Vagina (tissue), 2 donors: ENCODE measurements around the gene RADIL. TPM values are rescaled to one million over a fixed set of nuclear protein-coding genes. Genes with fewer than 3 reads are reported as not detected.

Experiments
- DNase-seq, 2 donors: peaks; one replicate each; pipeline ENCODE4 v3.0.0-alpha.2; 2017; ENCODE audit errors: extremely low spot score in 2 of 2
- H3K27ac ChIP-seq: fragments of 200-600 bp; sonication (generic); one replicate; pipeline ENCODE4 v1.5.1; 2019
- H3K27me3 ChIP-seq: fragments of 200-600 bp; sonication (generic); one replicate; pipeline ENCODE4 v1.5.1; 2019
- H3K36me3 ChIP-seq, 2 donors: fragments of 200-600 bp; sonication (generic); one replicate each; pipeline ENCODE4 v1.5.1; 2017 to 2019
- H3K4me1 ChIP-seq: fragments of 200-600 bp; sonication (generic); one replicate; pipeline ENCODE4 v1.5.1; 2019
- H3K4me3 ChIP-seq, 2 donors: fragments of 200-600 bp; sonication (generic); 1 replicate in 1 of 2; 2 replicates in 1 of 2; pipeline ENCODE4 v1.5.1; 2016 to 2019
- H3K9me3 ChIP-seq: fragments of 200-600 bp; sonication (generic); one replicate; pipeline ENCODE4 v1.5.1; 2019
- CTCF ChIP-seq, 3 experiments: fragments of 450-650 bp in 2 of 3; fragments of 200-600 bp in 1 of 3; sonication (generic) in 1 of 3; IDR thresholded peaks; one replicate each; pipeline ENCODE4 v1.5.1; 2017 to 2019; ENCODE audit warnings: antibody characterized with exemption in 3 of 3, mild to moderate bottlenecking in 2 of 3, moderate library complexity in 2 of 3
- POLR2A ChIP-seq, 2 donors: fragments of 450-650 bp; IDR thresholded peaks; one replicate each; pipeline ENCODE4 v1.6.1; 2017; ENCODE audit warnings: antibody characterized with exemption in 2 of 2, mild to moderate bottlenecking in 2 of 2, moderate library complexity in 2 of 2
- POLR2AphosphoS5 ChIP-seq, 2 donors: sonication (generic); formaldehyde crosslinking; IDR thresholded peaks; one replicate each; pipeline ENCODE4 v1.9.0; 2017; ENCODE audit warnings: antibody characterized with exemption in 2 of 2, mild to moderate bottlenecking in 2 of 2, low read depth in 1 of 2; ENCODE audit not compliant: insufficient read depth in 1 of 2
- intact Hi-C: fragments of 100-400 bp; cut with DNase I; formaldehyde crosslinking; loops from one replicate; pipeline ENCODE4 v1.15.1; 2023
- total RNA-seq: library from RNA; depleted of rRNA; stranded (reverse); fragments of >200 nt; gene quantifications from one replicate; pipeline ENCODE4 v1.2.3, GENCODE V29; 2016

RADIL gene
- total RNA-seq, 1 donor from 2014 or later = 16.5 TPM

DNA sequence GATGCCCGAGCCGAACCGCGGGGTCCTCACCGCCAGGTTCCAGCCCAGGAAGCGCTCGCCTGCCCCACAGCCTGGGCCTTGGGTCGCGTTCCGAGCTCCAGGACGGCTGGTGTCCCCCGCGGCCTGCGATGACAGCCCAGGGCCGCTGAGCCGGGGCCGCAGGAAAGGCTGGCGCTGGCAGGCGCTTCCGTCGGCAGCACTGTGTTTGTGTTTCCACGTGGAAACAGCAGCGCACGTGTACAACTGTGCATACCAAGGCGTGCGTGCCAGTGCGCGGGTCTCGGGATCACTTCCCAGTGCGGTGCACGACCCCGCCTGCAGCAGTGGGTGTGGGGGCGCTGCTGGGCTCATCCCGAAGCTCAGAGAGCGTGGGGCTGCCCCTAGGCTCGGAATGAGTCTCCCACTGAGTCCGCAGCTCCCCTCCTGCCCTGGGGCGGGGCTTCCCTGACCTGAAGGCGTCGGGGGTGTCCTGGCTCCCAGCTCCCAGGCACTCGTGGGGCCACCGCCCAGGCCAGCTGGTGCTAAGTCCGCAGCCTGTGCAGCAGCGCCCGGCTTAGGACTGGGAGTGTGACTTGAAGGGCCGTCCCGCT is 90.9 kb downstream of the RADIL start:
- peak overlapping the region; percentile 11 to 42 for H3K4me3 ChIP-seq
- H3K27me3 ChIP-seq = no peaks in the 10 kb centered on the region
- H3K27ac ChIP-seq = peak overlapping the region; percentile 71
- intact Hi-C loops = no loop called here
- no peak for DNase-seq
- H3K4me1 ChIP-seq = peaks cover 10% of the 10 kb centered on the region
- no peaks in the 10 kb centered on the region for H3K9me3 ChIP-seq
- peak in 1 of 2 donors; percentile 26 for TF ChIP-seq POLR2AphosphoS5 (IDR thresholded peaks at IDR 0.05; ENCODE audit: insufficient read depth in 1 of 2, low read depth in 1 of 2)
- TF ChIP-seq CTCF (IDR thresholded peaks at IDR 0.05) = no peak
- peaks cover 0 to 35% of the 10 kb centered on the region in 2 donors for H3K36me3 ChIP-seq

DNA sequence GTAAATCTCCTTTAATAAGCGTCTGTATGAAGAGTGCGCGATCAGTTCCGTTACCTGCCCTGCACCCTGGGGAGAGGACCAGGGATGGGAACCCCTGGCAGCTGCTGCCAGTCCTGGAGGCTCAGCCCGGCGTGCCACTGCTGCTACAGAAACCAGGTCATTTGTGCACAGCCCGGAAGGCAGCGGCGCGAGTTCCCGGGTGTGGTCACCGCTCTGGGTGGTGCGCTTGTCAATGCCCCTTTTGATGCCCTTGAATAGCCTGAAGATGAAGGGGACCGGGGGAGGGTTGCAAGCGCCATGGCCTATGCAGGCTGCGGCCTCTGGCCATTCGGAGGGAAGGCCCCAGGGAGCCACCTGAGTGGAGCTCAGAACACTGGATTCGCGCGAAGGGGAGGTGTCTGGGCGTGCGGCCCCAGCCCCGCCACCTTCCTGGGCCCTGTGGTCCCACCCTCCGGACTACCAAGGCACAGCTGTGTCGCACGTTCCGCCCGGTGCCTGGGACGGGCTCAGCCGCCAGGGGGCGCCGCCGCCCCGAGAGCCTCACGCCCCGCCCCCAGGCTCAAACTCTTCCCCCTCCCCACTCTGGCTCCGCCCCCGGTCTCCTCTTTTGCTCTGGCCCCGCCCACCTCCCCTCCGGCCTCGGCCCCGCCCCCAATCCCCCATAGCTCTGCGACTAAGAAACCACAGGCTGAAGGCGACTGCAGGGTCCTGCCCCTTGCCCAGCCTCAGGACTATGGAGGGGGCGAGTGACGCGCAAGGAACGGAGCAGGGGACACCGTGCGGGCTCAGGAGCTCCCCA is 91.6 kb downstream of the RADIL start:
- Histone ChIP-seq H3K9me3 (no peaks in the 10 kb centered on the region), H3K27me3 (no peaks in the 10 kb centered on the region), H3K4me3 (peak overlapping the region; percentile 11 to 42), H3K36me3 (peaks cover 0 to 42% of the 10 kb centered on the region in 2 donors), H3K27ac (peak overlapping the region; percentile 71), H3K4me1 (peaks cover 10% of the 10 kb centered on the region)
- intact Hi-C loops = no loop called here
- DNase-seq = no peak
- no peak for TF ChIP-seq POLR2A (IDR thresholded peaks at IDR 0.05)
- peak in 2 of 3 experiments; percentile 20 to 78 for TF ChIP-seq CTCF (IDR thresholded peaks at IDR 0.05)

DNA sequence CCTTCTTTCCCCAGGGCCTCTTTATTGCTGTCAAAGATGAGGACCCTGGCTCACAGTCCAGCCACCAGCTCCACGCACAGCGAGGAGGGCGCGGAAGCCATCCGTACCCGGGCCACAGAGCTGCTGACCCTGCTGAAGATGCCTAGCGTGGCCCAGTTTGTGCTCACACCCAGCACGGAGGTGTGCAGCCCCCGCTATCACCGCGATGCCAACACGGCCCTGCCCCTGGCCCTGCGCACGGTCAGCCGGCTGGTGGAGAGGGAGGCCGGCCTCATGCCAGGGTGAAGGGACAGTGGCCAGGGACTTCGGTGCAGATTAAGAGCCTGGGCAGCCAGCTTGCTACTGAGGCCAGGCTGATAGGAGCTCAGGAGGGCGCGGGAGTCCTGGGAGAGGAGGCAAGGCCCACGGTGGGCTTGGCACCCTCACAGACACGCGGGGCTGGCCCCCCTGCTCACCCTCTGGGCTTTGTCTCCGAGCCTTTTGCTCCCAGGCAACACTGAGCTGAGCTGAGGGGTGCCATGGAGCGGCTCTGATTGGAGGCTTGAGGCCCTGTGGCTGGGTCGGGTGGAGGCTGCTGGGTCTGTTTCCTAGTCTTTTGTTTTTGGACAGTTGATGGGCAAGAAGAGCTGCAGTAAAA is 92.3 kb downstream of the RADIL start:
- TF ChIP-seq CTCF (IDR thresholded peaks at IDR 0.05) (no peak), POLR2A (IDR thresholded peaks at IDR 0.05) (no peak), POLR2AphosphoS5 (IDR thresholded peaks at IDR 0.05; ENCODE audit: insufficient read depth in 1 of 2, low read depth in 1 of 2) (no peak)
- intact Hi-C loops = no loop called here
- H3K9me3 ChIP-seq = no peaks in the 10 kb centered on the region
- H3K36me3 ChIP-seq = peaks cover 0 to 49% of the 10 kb centered on the region in 2 donors
- DNase-seq = no peak
- H3K4me1 ChIP-seq = peaks cover 10% of the 10 kb centered on the region
- no peak overlapping the region for H3K27ac ChIP-seq
- H3K4me3 ChIP-seq = no peak overlapping the region
- H3K27me3 ChIP-seq = no peaks in the 10 kb centered on the region

GRCh38 chr7:4790516-4790991 is 93.0 kb downstream of the RADIL start:
- intact Hi-C loops = no loop called here
- DNase-seq = no peak
- H3K36me3 ChIP-seq = peaks cover 0 to 54% of the 10 kb centered on the region in 2 donors
- H3K9me3 ChIP-seq = no peaks in the 10 kb centered on the region
- TF ChIP-seq POLR2A (IDR thresholded peaks at IDR 0.05) (no peak), CTCF (IDR thresholded peaks at IDR 0.05) (no peak), POLR2AphosphoS5 (IDR thresholded peaks at IDR 0.05; ENCODE audit: insufficient read depth in 1 of 2, low read depth in 1 of 2) (no peak)
- no peak overlapping the region for H3K27ac ChIP-seq
- H3K4me3 ChIP-seq = no peak overlapping the region
- peaks cover 10% of the 10 kb centered on the region for H3K4me1 ChIP-seq
- H3K27me3 ChIP-seq = no peaks in the 10 kb centered on the region
